Activated T-helper 2 cell treated with anti-CD3 and anti-CD28 coated beads, Interferon-gamma antibody, Interleukin-2, Interleukin-4, amounts not matched to agents 10 μg/mL and 5 μg/mL and 100 μg/mL, durations not matched to agents 14 hours and 24 hours and 36 hours (primary cell): ENCODE results near the gene ACTR10. TPM values are rescaled to one million over a fixed set of nuclear protein-coding genes. Genes with fewer than 3 reads are reported as not detected.

Source experiments
- DNase-seq: peaks from one replicate; pipeline ENCODE4 v3.0.0; 2021; ENCODE audit warnings: low spot score
- H3K27ac Mint-ChIP-seq: one replicate; pipeline ENCODE4 v1.8.0; 2021; ENCODE audit warnings: mixed read lengths
- H3K27me3 Mint-ChIP-seq: one replicate; pipeline ENCODE4 v1.8.0; 2021; ENCODE audit warnings: low read depth, mixed read lengths
- H3K36me3 Mint-ChIP-seq: one replicate; pipeline ENCODE4 v1.8.0; 2021; ENCODE audit warnings: low read depth, mixed read lengths
- H3K4me1 Mint-ChIP-seq: one replicate; pipeline ENCODE4 v1.8.0; 2021; ENCODE audit warnings: low read depth, mixed read lengths
- H3K4me3 Mint-ChIP-seq: one replicate; pipeline ENCODE4 v1.8.0; 2021; ENCODE audit warnings: low read depth, mild to moderate bottlenecking, moderate library complexity, mixed read lengths
- H3K9me3 Mint-ChIP-seq: one replicate; pipeline ENCODE4 v1.8.0; 2021; ENCODE audit warnings: mixed read lengths
- intact Hi-C: fragments of 100-400 bp; cut with micrococcal nuclease; formaldehyde crosslinking; loops from one replicate; pipeline ENCODE4 v1.15.1; 2023
- total RNA-seq: library from RNA; stranded (reverse); gene quantifications from 2 replicates; pipeline ENCODE4 v1.2.3, GENCODE V29; 2022

ACTR10 gene
- total RNA-seq, 1 donor from 2014 or later: 38.2 TPM

DNA sequence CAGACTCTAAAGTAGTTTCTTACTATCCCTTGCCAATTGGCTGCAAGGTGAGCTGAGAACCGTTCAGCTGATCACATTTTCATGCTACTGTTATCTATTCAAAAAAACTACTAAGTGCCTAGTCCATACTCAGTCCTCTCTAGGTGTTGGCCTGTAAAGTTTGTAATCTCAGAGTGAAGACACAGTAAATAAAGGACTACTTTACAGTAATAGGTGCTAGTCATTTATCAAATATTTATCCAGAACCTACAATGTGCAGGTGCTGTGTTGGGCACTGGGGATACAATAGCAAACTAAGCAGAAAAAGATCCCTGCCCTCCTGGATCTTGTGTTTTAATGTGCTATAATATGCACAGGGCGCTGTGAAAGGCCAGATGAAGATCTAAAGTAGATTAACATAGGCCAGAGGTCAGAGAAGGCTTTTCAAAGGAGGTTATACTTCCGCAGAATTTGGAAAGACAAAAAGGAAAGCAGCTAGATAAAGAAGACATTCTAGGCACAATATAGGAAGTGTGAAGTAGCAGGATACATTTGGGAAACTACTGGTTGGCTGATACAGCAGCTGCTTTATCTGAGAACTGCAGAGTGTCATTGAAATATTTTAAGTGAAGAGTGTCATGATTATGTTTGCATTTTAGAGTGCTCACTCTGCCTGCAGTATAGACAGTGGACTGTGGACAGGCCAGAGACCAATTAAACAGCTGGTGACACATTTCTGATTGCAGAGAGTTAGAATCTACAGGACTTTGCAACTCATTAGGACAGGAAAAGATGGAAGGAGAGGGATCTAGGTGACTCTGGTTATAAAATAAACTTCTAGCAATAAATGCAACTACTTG is 8.0 kb upstream of the ACTR10 start:
- peaks cover 32% of the 10 kb centered on the region for H3K27me3 Mint-ChIP-seq
- H3K27ac Mint-ChIP-seq: no peak overlapping the region
- no peaks in the 10 kb centered on the region for H3K4me1 Mint-ChIP-seq
- H3K9me3 Mint-ChIP-seq: no peaks in the 10 kb centered on the region
- no peak for DNase-seq
- intact Hi-C loops: no loop called here
- H3K4me3 Mint-ChIP-seq: no peak overlapping the region
- H3K36me3 Mint-ChIP-seq: no peaks in the 10 kb centered on the region

DNA sequence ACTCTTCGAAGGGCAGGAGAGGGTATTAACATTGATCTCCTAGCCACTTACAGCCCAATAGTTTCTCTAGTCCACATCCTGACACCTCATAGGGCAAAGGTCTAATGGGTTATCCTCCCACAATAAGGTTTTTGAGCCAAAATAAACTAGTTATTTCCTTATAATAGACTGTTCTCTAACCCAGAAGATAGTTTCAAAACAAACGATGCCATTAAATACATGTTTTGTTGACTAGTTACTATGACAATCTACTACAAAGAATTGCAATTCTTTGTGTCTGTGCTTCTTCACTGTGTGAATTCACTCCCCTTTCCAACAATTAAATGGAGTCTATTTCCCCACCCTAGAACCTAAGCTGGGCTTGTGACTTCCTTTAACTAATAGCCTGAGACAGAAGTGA is 6.4 kb upstream of the ACTR10 start:
- Mint-ChIP-seq H3K9me3 (no peaks in the 10 kb centered on the region), H3K27me3 (peaks cover 30% of the 10 kb centered on the region), H3K4me3 (no peak overlapping the region), H3K36me3 (no peaks in the 10 kb centered on the region), H3K4me1 (no peaks in the 10 kb centered on the region), H3K27ac (no peak overlapping the region)
- no peak for DNase-seq
- intact Hi-C loops: no loop called here

DNA sequence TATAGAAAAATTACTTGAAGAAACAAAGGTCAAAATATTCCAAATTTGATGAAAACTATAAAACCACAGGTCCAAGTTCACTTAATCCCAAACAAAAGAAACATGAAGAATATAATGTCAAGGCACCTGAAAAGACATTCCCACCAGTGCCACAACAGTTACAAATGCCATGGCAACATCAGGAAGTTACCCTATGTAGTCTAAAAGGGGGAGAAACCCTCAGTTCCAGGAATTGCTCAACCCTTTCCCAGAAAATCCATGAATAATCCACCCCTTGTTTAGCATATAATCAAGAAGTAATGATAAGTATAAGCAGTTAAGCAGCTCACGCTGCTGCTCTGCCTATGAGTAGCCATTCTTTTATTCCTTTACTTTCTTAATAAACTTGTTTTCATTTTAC is 3.8 kb upstream of the ACTR10 start:
- no peak overlapping the region for H3K27ac Mint-ChIP-seq
- H3K9me3 Mint-ChIP-seq: no peaks in the 10 kb centered on the region
- no peak overlapping the region for H3K4me3 Mint-ChIP-seq
- H3K4me1 Mint-ChIP-seq: peaks cover 8% of the 10 kb centered on the region
- no peak for DNase-seq
- intact Hi-C loops: no loop called here
- H3K27me3 Mint-ChIP-seq: peaks cover 25% of the 10 kb centered on the region
- peaks cover under 1% of the 10 kb centered on the region for H3K36me3 Mint-ChIP-seq

DNA sequence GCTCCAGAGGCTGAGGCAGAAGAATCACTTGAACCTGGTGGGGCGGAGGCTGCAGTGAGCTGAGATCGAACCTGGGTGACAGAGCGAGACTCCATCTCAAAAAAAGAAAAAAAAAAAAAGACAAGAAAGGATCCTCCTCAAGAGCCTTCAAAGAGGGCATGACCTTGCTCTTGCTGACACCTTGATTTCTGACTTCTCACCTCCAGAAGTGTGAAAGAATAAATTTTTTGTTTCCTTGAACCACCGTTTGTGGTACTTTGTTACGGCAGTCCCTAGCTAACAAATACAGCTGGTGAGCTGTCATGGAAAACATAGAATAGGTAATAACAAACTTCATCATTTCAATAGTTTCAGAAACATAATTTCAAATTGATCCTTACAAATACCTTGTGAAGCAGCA is 1.9 kb upstream of the ACTR10 start:
- H3K27ac Mint-ChIP-seq: no peak overlapping the region
- peaks cover 16% of the 10 kb centered on the region for H3K4me1 Mint-ChIP-seq
- no peaks in the 10 kb centered on the region for H3K9me3 Mint-ChIP-seq
- intact Hi-C loops: loop anchor here (2.0 kb wide), 1 partner anchor 101 kb away; the partner anchor contains the start of gene ARID4A
- DNase-seq: no peak
- peaks cover 3% of the 10 kb centered on the region for H3K36me3 Mint-ChIP-seq
- peaks cover 14% of the 10 kb centered on the region for H3K27me3 Mint-ChIP-seq
- no peak overlapping the region for H3K4me3 Mint-ChIP-seq

DNA sequence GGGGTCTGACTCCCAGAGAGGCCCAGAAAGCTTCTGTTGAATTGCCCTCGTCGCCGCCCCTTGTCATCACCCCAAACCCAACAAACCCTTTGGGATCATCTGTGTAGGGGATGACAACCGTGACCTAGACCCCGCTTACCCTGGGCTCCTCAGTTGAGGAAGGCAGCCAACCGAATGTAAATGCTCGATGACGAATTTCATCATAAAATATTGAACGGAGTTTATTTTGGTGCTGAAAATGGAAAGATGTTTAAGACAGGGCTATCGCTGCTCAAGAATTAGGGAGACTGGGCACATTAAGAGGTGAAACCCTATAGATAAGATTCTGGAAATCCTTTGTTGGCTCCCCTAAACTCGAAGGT is 512 bp downstream of the ACTR10 start:
- H3K9me3 Mint-ChIP-seq: no peaks in the 10 kb centered on the region
- H3K27me3 Mint-ChIP-seq: peaks cover 8% of the 10 kb centered on the region
- peak overlapping the region; percentile 92 for H3K4me3 Mint-ChIP-seq
- peaks cover 16% of the 10 kb centered on the region for H3K4me1 Mint-ChIP-seq
- peaks cover 11% of the 10 kb centered on the region for H3K36me3 Mint-ChIP-seq
- H3K27ac Mint-ChIP-seq: peak overlapping the region; percentile 79
- DNase-seq: no peak
- intact Hi-C loops: loop anchor here (1.0 kb wide), 1 partner anchor 44 kb away; the partner anchor contains the start of gene PSMA3

GRCh38 chr14:58200846-58201245 is 897 bp downstream of the ACTR10 start:
- Mint-ChIP-seq H3K4me3 (peak overlapping the region; percentile 92), H3K27ac (peak overlapping the region; percentile 79), H3K36me3 (peaks cover 11% of the 10 kb centered on the region), H3K9me3 (no peaks in the 10 kb centered on the region), H3K4me1 (peaks cover 16% of the 10 kb centered on the region), H3K27me3 (peaks cover 7% of the 10 kb centered on the region)
- DNase-seq: no peak
- intact Hi-C loops: loop anchor here (1.0 kb wide), 1 partner anchor 43 kb away; the partner anchor contains the start of gene PSMA3

DNA sequence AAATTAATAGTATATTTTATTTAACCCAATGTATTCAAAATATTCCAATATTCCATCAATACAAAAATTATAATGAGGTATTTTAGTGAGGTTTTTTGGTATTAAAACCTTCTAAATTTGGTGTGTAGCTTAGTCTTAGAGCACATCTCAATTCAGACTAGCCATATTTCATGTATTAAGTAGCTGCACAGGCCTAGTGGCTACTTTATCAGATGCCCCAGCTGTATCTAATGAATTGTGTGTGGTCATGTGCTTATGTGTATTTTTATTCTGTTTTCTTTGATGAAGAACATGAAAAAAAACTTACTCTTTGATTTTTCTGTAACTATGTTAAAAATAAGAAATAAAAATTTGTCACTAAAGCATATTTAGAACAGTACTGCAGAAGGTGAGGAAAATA is 13.2 kb downstream of the ACTR10 start:
- peaks cover 44% of the 10 kb centered on the region for H3K36me3 Mint-ChIP-seq
- DNase-seq: no peak
- no peak overlapping the region for H3K4me3 Mint-ChIP-seq
- H3K27me3 Mint-ChIP-seq: no peaks in the 10 kb centered on the region
- no peaks in the 10 kb centered on the region for H3K9me3 Mint-ChIP-seq
- intact Hi-C loops: no loop called here
- peaks cover 5% of the 10 kb centered on the region for H3K4me1 Mint-ChIP-seq
- no peak overlapping the region for H3K27ac Mint-ChIP-seq

DNA sequence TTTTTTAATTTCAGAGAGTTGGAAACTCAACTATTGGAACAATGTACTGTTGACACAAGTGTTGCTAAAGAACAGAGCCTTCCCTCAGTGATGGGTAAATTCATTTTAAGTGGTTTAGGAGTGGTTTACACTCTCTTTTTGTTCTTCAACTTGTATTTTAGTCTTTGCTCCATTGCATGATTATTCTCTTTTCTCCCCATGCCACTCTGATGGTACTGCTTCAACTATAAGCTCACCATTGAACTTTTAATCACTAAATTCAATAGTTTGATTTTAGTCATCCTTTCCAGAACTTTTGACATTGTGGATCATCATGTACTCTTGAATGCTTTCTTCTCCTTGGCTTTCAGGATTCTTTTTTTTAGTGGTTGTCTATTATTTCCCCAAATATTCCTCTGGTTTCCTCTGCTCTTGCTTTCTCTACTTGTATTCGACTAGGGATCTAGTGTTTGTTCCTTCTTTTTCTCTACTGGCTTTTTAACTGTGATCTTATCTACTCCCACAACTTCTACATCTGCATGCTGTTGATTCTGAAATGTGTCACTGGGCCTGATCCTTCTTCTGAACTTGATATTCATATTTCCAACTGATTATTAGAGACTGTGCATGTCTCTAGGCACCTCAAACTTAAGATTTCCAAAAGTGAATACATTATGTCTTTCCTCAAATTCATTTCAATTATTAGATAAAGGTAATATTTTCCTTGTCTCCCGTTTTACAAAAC is 15.4 kb downstream of the ACTR10 start:
- DNase-seq: no peak
- H3K27ac Mint-ChIP-seq: peak overlapping the region; percentile 76
- intact Hi-C loops: no loop called here
- H3K36me3 Mint-ChIP-seq: peaks cover 40% of the 10 kb centered on the region
- no peaks in the 10 kb centered on the region for H3K27me3 Mint-ChIP-seq
- no peaks in the 10 kb centered on the region for H3K9me3 Mint-ChIP-seq
- no peak overlapping the region for H3K4me3 Mint-ChIP-seq
- H3K4me1 Mint-ChIP-seq: peaks cover 5% of the 10 kb centered on the region

DNA sequence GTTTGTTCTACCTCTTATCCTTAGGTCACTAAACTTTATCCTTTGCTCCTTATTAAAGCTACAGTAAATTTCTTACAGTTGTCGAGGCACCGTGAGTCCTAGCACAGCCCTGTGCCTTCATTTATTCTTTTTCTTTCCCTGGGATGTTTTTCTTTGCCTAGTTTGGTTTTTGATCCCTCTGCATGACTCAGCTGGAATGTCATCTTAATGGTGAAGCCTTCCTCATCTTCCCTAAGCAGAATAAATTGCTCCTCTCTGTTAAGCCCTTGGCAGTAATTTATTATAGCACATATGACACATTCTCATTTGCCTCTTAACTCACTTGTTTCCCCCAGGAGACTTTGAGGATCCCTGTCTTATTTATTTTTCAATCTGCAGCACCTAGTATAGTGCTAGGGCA is 16.6 kb downstream of the ACTR10 start:
- no peak for DNase-seq
- intact Hi-C loops: no loop called here
- no peaks in the 10 kb centered on the region for H3K27me3 Mint-ChIP-seq
- H3K4me3 Mint-ChIP-seq: no peak overlapping the region
- H3K9me3 Mint-ChIP-seq: no peaks in the 10 kb centered on the region
- no peak overlapping the region for H3K27ac Mint-ChIP-seq
- H3K36me3 Mint-ChIP-seq: peaks cover 36% of the 10 kb centered on the region
- H3K4me1 Mint-ChIP-seq: peaks cover 5% of the 10 kb centered on the region

DNA sequence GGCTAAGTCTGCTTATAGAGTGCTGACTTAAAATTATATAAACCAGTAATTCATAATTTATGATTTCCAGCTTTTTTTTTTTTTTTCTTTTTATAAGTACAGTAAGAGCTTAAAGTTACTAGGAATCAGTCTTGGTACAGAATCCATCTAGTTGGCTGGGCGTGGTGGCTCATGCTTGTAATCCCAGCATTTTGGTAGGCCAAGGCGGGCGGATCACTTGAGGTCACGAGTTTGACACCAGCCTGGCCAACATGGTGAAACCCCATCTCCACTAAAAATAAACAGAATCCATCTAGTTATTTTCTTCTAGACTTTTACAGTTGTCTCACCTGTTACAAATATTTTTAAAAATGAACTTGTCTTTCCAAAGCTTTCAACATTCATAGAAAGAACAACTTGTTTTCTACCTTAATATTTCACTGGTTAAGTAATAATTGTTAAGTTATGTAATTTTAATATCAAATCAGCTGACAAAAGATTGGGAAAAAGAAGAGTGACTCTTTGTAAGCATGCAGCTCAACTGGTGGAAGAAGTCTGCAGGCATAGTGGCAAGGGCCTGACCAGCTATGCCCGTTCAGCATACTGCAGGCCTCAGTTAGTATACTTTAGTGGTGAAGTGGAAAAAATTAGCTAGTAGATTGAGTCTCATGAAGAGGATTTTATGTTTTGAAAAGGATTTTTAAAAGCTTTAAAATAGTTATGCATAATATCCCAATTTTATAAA is 27.3 kb downstream of the ACTR10 start:
- Mint-ChIP-seq H3K27me3 (no peaks in the 10 kb centered on the region), H3K36me3 (peaks cover 12% of the 10 kb centered on the region), H3K27ac (no peak overlapping the region), H3K4me3 (no peak overlapping the region), H3K4me1 (no peaks in the 10 kb centered on the region), H3K9me3 (no peaks in the 10 kb centered on the region)
- no peak for DNase-seq
- intact Hi-C loops: no loop called here

DNA sequence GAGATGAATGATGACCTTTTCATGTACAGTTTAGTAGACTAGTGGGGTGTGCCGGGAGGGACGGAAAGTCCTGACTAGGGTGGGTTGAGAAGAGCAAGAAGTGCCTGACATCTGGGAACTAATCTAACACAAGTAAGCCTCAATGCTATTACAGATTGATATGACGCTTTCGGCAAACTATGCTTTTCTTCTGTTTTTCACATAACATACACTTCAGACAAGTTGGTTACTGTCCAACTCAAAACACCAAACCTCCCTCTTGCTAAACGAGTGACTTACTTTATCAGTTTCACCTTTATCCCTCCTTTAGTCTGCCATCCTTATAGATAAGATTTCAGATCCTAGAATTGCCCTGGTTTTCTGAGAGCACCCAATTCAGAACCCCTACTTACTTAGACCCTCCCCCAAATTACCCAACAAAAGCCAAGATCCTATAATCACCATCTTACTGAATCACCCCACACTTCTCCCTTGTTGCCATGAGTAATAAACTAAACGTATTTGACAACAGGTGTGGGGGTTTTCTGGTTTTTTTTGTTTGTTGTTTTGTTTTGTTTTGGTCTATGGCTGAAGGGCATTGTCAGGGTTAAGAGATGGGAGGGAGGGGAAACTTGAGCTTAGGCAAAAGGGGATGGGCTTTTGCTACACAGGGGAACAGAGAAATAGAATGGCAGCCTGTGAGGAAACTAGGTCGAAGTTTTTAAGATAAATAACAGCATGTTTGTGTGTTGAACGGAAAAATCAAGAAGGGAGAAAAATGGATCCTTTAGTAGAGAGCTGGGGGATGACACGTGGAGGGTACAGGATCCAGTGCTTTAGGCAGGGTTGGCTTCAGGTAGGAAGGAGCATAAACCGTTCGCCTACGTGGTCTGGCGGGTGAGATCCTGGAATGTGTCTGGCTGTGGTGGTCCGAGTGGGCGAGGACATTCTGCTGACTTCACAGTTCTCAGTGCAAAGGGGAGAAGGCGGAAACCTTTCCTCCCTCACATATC is 38.6 kb downstream of the ACTR10 start:
- H3K4me1 Mint-ChIP-seq: peaks cover 16% of the 10 kb centered on the region
- H3K36me3 Mint-ChIP-seq: peaks cover 6% of the 10 kb centered on the region
- intact Hi-C loops: no loop called here
- no peak for DNase-seq
- no peaks in the 10 kb centered on the region for H3K9me3 Mint-ChIP-seq
- H3K27ac Mint-ChIP-seq: no peak overlapping the region
- no peak overlapping the region for H3K4me3 Mint-ChIP-seq
- H3K27me3 Mint-ChIP-seq: no peaks in the 10 kb centered on the region
